Activated CD4-positive, alpha-beta T cell treated with anti-CD3 and anti-CD28 coated beads, Interleukin-2, amount 10 ng/mL, durations not matched to agents 7 days and 5 days (primary cell): ENCODE results near the gene ZSWIM8. TPM values are rescaled to one million over a fixed set of nuclear protein-coding genes. Genes with fewer than 3 reads are reported as not detected.
"Not testable (repeated sequence)": the region's sequence is repeated elsewhere in the genome, so short reads cannot be mapped to it uniquely, and the experiment has no call there.

ENCODE experiments used
- CTCF ChIA-PET: fragments of 350-600 bp; sonication (Branson Sonifier 250); formaldehyde crosslinking; loops from one replicate; lab custom pipeline; 2021; ENCODE audit warnings: antibody characterized with exemption; lab: Charles Lee
- POLR2A ChIA-PET: fragments of 350-600 bp; sonication (Branson Sonifier 250); formaldehyde crosslinking; loops from one replicate; lab custom pipeline; 2021; ENCODE audit warnings: antibody characterized with exemption; lab: Charles Lee
- DNase-seq: peaks from one replicate; pipeline ENCODE4 v3.0.0-alpha.2; 2020
- H3K27ac Mint-ChIP-seq: one replicate; pipeline ENCODE4 v1.8.0; 2021; ENCODE audit warnings: mild to moderate bottlenecking, moderate library complexity, mixed read lengths
- H3K27me3 Mint-ChIP-seq: one replicate; pipeline ENCODE4 v1.8.0; 2021; ENCODE audit warnings: mixed read lengths
- H3K36me3 Mint-ChIP-seq: one replicate; pipeline ENCODE4 v1.8.0; 2021; ENCODE audit warnings: low read depth, mixed read lengths
- H3K4me1 Mint-ChIP-seq: one replicate; pipeline ENCODE4 v1.8.0; 2021; ENCODE audit warnings: mixed read lengths
- H3K4me3 Mint-ChIP-seq: one replicate; pipeline ENCODE4 v1.8.0; 2021; ENCODE audit warnings: mild to moderate bottlenecking, moderate library complexity, mixed read lengths
- H3K9me3 Mint-ChIP-seq: one replicate; pipeline ENCODE4 v1.8.0; 2021; ENCODE audit warnings: mixed read lengths
- total RNA-seq, 2 experiments: library from RNA; stranded (reverse); gene quantifications; one replicate each; pipeline ENCODE4 v1.2.3, GENCODE V29; 2021

Gene ZSWIM8
- total RNA-seq, 2 experiments from 2014 or later, result 79.2 to 87.3 TPM

DNA sequence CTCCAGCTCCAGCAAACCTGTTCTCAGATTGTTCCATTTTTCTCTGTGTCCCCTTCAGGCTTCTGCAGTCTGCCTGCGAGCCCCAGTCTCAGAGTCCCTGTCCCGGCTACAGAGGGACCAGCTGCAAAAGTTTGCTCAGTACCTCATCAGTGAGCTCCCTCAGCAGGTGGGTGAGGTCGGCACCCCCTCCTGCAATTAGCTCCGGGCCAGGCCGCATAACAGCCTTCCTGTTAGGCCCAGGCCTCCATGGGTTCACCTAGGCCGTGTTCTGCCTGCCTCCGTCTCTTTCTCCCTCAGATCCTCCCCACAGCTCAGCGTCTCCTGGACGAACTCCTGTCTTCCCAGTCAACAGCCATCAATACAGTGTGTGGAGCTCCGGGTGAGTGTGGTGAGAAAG lies 4.3 kb downstream of the ZSWIM8 start:
- Mint-ChIP-seq H3K4me3 (no peak overlapping the region), H3K4me1 (peaks cover 24% of the 10 kb centered on the region), H3K36me3 (peaks cover 33% of the 10 kb centered on the region), H3K27me3 (no peaks in the 10 kb centered on the region), H3K27ac (no peak overlapping the region), H3K9me3 (no peaks in the 10 kb centered on the region)
- DNase-seq, result no peak
- ChIA-PET POLR2A (no interaction called here), CTCF (interaction anchor here (1.1 to 1.2 kb wide), 2 partner anchors 17 to 23 kb away, joined by 3 to 4 read pairs; no protein-coding TSS in a partner anchor)

DNA sequence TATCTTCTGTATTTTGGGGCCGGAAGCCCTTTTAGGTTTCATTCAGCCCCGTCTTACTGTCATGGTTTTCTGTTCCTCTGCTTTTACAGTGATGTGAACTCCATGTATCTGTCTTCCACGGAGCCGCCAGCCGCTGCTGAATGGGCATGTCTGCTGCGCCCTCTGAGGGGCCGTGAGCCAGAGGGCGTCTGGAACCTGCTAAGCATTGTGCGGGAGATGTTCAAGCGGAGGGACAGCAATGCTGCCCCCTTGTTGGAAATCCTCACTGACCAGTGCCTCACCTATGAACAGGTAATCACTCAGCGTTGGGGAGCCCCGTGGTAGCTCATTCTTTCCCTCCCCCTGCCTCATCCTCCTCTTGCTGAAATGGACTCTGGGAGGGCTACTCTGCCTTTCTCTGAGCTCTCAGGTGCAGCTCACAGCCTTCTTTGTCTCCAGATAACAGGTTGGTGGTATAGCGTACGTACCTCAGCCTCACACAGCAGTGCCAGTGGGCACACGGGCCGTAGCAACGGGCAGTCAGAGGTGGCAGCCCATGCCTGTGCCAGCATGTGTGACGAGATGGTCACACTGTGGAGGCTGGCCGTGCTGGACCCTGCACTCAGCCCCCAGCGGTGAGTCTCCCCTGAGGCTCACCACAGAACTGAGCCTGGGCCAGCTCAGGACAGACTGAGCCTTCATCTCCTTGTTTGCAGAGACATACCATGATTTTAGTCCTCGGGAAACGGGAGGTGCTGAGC lies 5.7 kb downstream of the ZSWIM8 start:
- H3K27me3 Mint-ChIP-seq, result no peaks in the 10 kb centered on the region
- CTCF ChIA-PET, result no interaction called here
- H3K27ac Mint-ChIP-seq, result no peak overlapping the region

DNA sequence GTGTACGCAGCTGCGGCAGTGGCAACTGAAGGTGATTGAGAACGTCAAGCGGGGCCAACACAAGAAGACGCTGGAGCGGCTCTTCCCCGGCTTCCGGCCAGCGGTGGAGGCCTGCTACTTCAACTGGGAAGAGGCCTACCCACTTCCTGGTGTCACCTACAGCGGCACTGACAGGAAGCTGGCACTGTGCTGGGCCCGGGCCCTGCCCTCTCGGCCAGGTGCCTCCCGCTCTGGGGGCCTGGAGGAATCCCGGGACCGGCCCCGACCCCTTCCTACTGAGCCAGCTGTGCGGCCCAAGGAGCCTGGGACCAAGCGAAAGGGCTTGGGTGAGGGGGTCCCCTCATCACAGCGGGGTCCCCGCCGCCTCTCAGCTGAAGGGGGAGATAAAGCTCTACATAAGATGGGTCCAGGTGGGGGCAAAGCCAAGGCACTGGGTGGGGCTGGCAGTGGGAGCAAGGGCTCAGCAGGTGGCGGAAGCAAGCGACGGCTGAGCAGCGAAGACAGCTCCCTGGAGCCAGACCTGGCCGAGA lies 6.5 kb downstream of the ZSWIM8 start:
- H3K27me3 Mint-ChIP-seq, result no peaks in the 10 kb centered on the region
- H3K4me1 Mint-ChIP-seq, result peaks cover 8% of the 10 kb centered on the region
- H3K36me3 Mint-ChIP-seq, result peaks cover 43% of the 10 kb centered on the region
- H3K27ac Mint-ChIP-seq, result peak overlapping the region; percentile 60
- CTCF ChIA-PET, result no interaction called here
- H3K4me3 Mint-ChIP-seq, result no peak overlapping the region
- no peak for DNase-seq
- no peaks in the 10 kb centered on the region for H3K9me3 Mint-ChIP-seq
- POLR2A ChIA-PET, result no interaction called here

More for the DNA sequence above, 5.7 kb downstream of the ZSWIM8 start:
- H3K4me1 Mint-ChIP-seq, result peaks cover 15% of the 10 kb centered on the region
- H3K36me3 Mint-ChIP-seq, result peaks cover 39% of the 10 kb centered on the region
- POLR2A ChIA-PET, result no interaction called here
- no peak overlapping the region for H3K4me3 Mint-ChIP-seq
- no peaks in the 10 kb centered on the region for H3K9me3 Mint-ChIP-seq
- DNase-seq, result no peak

DNA sequence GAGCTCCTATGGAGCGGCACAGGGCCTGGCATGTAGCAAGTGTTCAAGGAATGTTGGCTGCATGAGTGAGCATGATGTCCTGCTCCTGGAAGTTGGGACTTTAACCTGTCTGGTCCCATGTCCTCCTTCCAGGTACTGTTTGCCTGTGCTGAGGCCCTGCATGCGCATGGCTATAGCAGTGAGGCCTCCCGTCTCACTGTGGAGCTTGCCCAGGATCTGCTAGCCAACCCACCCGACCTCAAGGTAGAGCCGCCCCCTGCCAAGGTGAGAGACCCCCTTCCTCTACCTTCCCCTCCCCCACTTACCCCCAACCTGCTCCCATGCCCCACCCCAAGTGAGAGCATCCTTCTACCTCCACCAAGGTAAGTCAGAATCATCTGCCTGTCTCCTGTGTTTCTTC lies 8.1 kb downstream of the ZSWIM8 start:
- no peaks in the 10 kb centered on the region for H3K9me3 Mint-ChIP-seq
- H3K36me3 Mint-ChIP-seq, result peaks cover 53% of the 10 kb centered on the region
- CTCF ChIA-PET, result interaction anchor here (1.1 to 3.2 kb wide), 6 partner anchors 8 to 86 kb away, joined by 3 to 20 read pairs (median 4); partner anchors contain the start of gene CHCHD1
- POLR2A ChIA-PET, result no interaction called here
- H3K4me1 Mint-ChIP-seq, result no peaks in the 10 kb centered on the region
- H3K4me3 Mint-ChIP-seq, result no peak overlapping the region
- DNase-seq, result no peak
- no peak overlapping the region for H3K27ac Mint-ChIP-seq
- no peaks in the 10 kb centered on the region for H3K27me3 Mint-ChIP-seq

DNA sequence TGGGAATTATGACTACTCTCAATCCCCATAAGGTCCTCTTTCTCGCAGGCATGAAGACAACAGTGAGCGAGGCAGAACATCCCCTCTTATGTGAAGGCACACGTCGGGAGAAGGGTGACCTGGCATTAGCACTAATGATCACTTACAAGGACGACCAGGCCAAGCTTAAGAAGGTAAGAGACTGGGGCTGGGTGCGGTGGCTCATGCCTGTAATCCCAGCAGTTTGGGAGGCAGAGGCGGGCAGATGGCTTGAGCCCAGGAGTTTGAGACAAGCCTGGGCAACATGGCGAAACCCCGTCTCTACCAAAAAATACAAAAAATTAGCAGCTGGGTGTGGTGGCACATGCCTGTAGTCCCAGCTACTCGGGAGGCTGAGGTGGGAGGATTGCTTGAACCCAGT lies 10.1 kb downstream of the ZSWIM8 start:
- H3K9me3 Mint-ChIP-seq, POLR2A ChIA-PET, DNase-seq, H3K4me3 Mint-ChIP-seq, H3K4me1 Mint-ChIP-seq, H3K27ac Mint-ChIP-seq, H3K27me3 Mint-ChIP-seq: not testable (repeated sequence)
- H3K36me3 Mint-ChIP-seq, result peaks cover 47% of the 10 kb centered on the region
- CTCF ChIA-PET, result interaction anchor here (1.0 to 3.2 kb wide), 4 partner anchors 9 to 14 kb away, joined by 3 to 20 read pairs (median 4); partner anchors contain the start of gene ZSWIM8

DNA sequence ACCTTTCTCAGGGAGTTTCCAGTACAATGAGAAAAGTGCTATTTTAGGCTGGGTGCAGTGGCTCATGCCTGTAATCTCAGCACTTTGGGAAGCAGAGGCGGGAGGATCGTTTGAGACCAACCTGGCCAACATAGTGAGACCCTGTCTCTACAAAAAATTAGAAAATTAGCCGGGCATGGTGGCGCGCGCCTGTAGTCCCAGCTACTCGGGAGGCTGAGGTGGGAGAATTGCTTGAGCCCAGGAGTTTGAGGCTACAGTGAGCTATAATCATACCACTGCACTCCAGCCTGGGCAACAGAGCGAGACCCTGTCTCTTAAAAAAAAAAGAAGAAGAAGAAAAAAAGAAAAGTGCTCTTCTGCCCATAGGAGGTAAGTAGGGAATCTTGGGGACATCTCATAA lies 10.6 kb downstream of the ZSWIM8 start:
- peaks cover 44% of the 10 kb centered on the region for H3K36me3 Mint-ChIP-seq
- H3K27me3 Mint-ChIP-seq, H3K27ac Mint-ChIP-seq, H3K9me3 Mint-ChIP-seq, H3K4me3 Mint-ChIP-seq, POLR2A ChIA-PET, DNase-seq, H3K4me1 Mint-ChIP-seq: not testable (repeated sequence)
- CTCF ChIA-PET, result interaction anchor here (1.2 to 2.2 kb wide), 2 partner anchors 10 to 13 kb away, joined by 3 to 5 read pairs; partner anchors contain the start of gene ZSWIM8

DNA sequence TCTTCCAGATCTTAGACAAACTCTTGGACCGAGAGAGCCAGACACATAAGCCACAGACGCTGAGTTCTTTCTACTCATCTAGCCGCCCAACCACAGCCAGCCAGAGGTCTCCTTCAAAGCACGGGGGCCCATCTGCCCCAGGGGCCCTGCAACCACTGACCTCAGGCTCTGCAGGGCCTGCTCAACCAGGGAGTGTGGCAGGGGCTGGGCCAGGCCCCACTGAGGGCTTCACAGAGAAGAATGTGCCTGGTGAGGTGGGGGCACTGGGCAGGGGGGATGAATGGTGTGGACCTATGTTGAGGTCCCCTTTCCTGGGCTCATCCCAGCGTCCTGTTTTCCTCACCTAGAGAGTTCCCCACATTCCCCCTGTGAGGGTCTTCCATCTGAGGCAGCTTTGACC lies 11.4 kb downstream of the ZSWIM8 start:
- H3K36me3 Mint-ChIP-seq, result peaks cover 37% of the 10 kb centered on the region
- no peak for DNase-seq
- H3K27ac Mint-ChIP-seq, result no peak overlapping the region
- CTCF ChIA-PET, result interaction anchor here (0.6 to 1.2 kb wide), 2 partner anchors 11 to 41 kb away, joined by 3 read pairs; partner anchors contain the start of gene ZSWIM8
- no peaks in the 10 kb centered on the region for H3K9me3 Mint-ChIP-seq
- H3K4me3 Mint-ChIP-seq, result no peak overlapping the region
- no peaks in the 10 kb centered on the region for H3K4me1 Mint-ChIP-seq
- POLR2A ChIA-PET, result no interaction called here
- H3K27me3 Mint-ChIP-seq, result no peaks in the 10 kb centered on the region

DNA sequence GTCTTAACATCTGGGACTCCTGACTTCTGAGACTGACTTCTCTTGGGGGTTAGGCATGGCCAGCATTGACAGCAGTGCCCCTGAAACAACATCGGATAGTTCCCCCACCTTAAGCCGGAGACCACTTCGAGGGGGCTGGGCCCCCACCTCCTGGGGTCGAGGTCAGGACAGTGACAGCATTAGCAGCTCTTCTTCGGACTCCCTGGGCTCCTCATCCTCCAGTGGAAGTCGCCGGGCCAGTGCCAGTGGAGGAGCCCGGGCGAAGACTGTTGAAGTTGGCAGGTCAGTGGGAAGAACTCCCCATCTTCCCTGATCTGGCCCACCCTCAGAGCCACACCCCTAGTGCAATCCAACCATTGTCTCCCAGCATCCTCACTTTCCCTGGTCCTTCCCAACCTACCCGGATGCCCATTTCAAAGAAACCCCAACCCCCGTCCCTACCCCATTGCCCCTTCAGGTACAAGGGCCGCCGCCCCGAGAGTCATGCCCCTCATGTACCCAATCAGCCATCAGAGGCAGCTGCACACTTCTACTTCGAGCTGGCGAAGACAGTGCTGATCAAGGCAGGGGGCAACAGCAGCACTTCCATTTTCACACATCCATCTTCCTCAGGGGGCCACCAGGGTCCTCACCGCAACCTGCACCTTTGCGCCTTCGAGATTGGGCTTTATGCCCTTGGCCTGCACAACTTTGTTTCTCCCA lies 12.1 kb downstream of the ZSWIM8 start:
- H3K36me3 Mint-ChIP-seq, result peaks cover 43% of the 10 kb centered on the region
- no peak overlapping the region for H3K4me3 Mint-ChIP-seq
- no peak for DNase-seq
- no peaks in the 10 kb centered on the region for H3K4me1 Mint-ChIP-seq
- POLR2A ChIA-PET, result no interaction called here
- no peaks in the 10 kb centered on the region for H3K27me3 Mint-ChIP-seq
- H3K27ac Mint-ChIP-seq, result no peak overlapping the region
- CTCF ChIA-PET, result no interaction called here
- H3K9me3 Mint-ChIP-seq, result no peaks in the 10 kb centered on the region

DNA sequence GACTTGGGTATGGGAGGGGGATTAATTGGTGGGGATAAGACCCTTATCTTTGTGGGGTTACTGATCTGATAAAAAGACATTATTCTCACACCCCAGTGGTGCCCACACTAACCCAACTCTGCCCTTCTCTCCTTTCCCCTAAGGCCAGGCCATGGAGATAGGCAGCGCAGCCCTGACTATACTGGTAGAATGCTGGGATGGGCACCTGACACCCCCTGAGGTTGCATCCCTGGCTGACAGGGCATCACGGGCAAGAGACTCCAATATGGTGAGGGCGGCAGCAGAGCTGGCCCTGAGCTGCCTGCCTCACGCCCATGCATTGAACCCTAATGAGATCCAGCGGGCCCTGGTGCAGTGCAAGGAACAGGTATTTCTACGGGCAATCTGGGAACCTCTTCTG lies 12.7 kb downstream of the ZSWIM8 start:
- Mint-ChIP-seq H3K36me3 (peaks cover 47% of the 10 kb centered on the region), H3K27ac (no peak overlapping the region), H3K27me3 (no peaks in the 10 kb centered on the region), H3K4me3 (no peak overlapping the region), H3K4me1 (no peaks in the 10 kb centered on the region), H3K9me3 (no peaks in the 10 kb centered on the region)
- ChIA-PET CTCF (interaction anchor here (1.4 to 1.6 kb wide), 2 partner anchors 11 to 20 kb away, joined by 3 to 4 read pairs; no protein-coding TSS in a partner anchor), POLR2A (no interaction called here)
- DNase-seq, result no peak

DNA sequence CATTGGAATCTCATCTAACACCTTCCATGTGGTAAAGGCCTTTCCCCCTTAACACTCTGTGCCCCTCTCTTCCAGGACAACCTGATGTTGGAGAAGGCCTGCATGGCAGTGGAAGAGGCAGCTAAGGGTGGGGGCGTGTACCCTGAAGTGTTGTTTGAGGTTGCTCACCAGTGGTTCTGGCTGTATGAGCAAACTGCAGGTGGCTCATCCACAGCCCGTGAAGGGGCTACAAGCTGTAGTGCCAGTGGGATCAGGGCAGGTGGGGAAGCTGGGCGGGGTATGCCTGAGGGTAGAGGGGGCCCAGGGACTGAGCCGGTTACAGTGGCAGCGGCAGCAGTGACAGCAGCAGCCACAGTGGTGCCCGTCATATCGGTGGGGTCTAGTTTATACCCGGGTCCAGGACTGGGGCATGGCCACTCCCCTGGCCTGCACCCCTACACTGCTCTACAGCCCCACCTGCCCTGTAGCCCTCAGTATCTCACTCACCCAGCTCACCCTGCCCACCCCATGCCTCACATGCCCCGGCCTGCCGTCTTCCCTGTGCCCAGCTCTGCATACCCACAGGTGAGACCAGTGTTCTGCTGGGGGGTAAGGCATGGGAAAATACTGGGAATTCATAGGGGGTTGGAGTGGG lies 13.6 kb downstream of the ZSWIM8 start:
- Mint-ChIP-seq H3K27me3 (no peaks in the 10 kb centered on the region), H3K9me3 (no peaks in the 10 kb centered on the region), H3K4me1 (peaks cover 4% of the 10 kb centered on the region), H3K36me3 (peaks cover 51% of the 10 kb centered on the region), H3K4me3 (no peak overlapping the region), H3K27ac (no peak overlapping the region)
- CTCF ChIA-PET, result interaction anchor here (1.3 to 1.6 kb wide), 3 partner anchors 10 to 21 kb away, joined by 3 to 4 read pairs (median 3); no protein-coding TSS in a partner anchor
- no peak for DNase-seq
- POLR2A ChIA-PET, result no interaction called here

DNA sequence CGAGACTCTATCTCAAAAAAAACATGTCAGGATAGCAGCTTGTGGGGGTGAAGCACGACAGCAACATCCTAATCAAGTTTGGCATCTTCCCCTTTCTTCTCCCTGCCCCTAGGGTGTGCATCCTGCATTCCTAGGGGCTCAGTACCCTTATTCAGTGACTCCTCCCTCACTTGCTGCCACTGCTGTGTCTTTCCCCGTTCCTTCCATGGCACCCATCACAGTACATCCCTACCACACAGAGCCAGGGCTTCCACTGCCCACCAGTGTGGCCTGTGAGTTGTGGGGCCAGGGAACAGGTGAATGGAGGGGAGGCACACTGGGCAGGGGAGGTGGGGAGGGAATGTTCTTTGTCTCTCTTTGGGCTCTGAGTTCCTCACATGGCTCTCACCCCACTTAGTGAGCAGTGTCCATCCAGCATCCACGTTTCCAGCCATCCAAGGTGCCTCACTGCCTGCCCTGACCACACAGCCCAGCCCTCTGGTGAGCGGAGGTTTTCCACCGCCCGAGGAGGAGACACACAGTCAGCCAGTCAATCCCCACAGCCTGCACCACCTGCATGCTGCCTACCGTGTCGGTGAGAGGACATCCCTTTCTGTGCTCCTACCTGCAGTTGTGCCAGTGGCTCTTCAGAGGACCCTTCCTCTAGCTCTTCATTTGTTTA lies 14.6 kb downstream of the ZSWIM8 start:
- H3K36me3 Mint-ChIP-seq, result peaks cover 46% of the 10 kb centered on the region
- H3K9me3 Mint-ChIP-seq, result no peaks in the 10 kb centered on the region
- no peak for DNase-seq
- no peaks in the 10 kb centered on the region for H3K27me3 Mint-ChIP-seq
- peak overlapping the region; percentile 31 for H3K27ac Mint-ChIP-seq
- no peak overlapping the region for H3K4me3 Mint-ChIP-seq
- CTCF ChIA-PET, result interaction anchor here (0.6 to 1.3 kb wide), 3 partner anchors 16 to 405 kb away, joined by 3 read pairs; no protein-coding TSS in a partner anchor
- H3K4me1 Mint-ChIP-seq, result peaks cover 6% of the 10 kb centered on the region
- POLR2A ChIA-PET, result no interaction called here
